Esophagus muscularis mucosa (tissue), 4 donors: ENCODE measurements around the gene ADA. TPM values are rescaled to one million over a fixed set of nuclear protein-coding genes. Genes with fewer than 3 reads are reported as not detected.
A peak's percentile ranks its signal among the peaks of the same experiment; 100 is the strongest.

ENCODE experiments used
- DNase-seq: peaks from one replicate; pipeline ENCODE4 v3.0.0-alpha.2; 2017; ENCODE audit errors: extremely low spot score
- H3K27ac ChIP-seq, 4 donors: fragments of 200-600 bp; sonication (generic); replicated peaks in 1 of 4; 1 replicate in 3 of 4; 2 replicates in 1 of 4; pipeline ENCODE4 v1.5.1; 2016 to 2019; ENCODE audit warnings: mild to moderate bottlenecking in 1 of 4
- H3K27me3 ChIP-seq, 4 donors: fragments of 200-600 bp; sonication (generic); one replicate each; pipeline versions ENCODE4 v1.5.1 to v1.6.0; 2016 to 2019
- H3K36me3 ChIP-seq, 4 donors: fragments of 200-600 bp; sonication (generic); one replicate each; pipeline ENCODE4 v1.5.1; 2016 to 2019
- H3K4me1 ChIP-seq, 4 donors: fragments of 200-600 bp; sonication (generic); one replicate each; pipeline ENCODE4 v1.5.1; 2016 to 2019
- H3K4me3 ChIP-seq, 4 donors: fragments of 200-600 bp; sonication (generic); 1 replicate in 2 of 4; 2 replicates in 2 of 4; pipeline ENCODE4 v1.5.1; 2016 to 2019; ENCODE audit warnings: mild to moderate bottlenecking in 4 of 4, moderate library complexity in 1 of 4
- H3K9me3 ChIP-seq, 4 donors: fragments of 200-600 bp; sonication (generic); 1 replicate in 3 of 4; 2 replicates in 1 of 4; pipeline ENCODE4 v1.5.1; 2016 to 2019
- EP300 ChIP-seq: sonication (generic); formaldehyde crosslinking; IDR thresholded peaks from one replicate; pipeline ENCODE4 v1.6.1; 2017; ENCODE audit warnings: antibody characterized with exemption
- POLR2A ChIP-seq: fragments of 450-650 bp; IDR thresholded peaks from one replicate; pipeline ENCODE4 v1.6.1; 2017; ENCODE audit warnings: antibody characterized with exemption, moderate library complexity, mild to moderate bottlenecking, low read depth
- POLR2AphosphoS5 ChIP-seq, 2 donors: sonication (generic); formaldehyde crosslinking; IDR thresholded peaks; one replicate each; pipeline ENCODE4 v1.6.1; 2017; ENCODE audit warnings: antibody characterized with exemption in 2 of 2
- WGBS: methylation state at CpG from one replicate; pipeline ENCODE4 v1.1.5; 2018; 5-methylcytosine and 5-hydroxymethylcytosine counted together
- intact Hi-C: fragments of 100-400 bp; cut with DNase I; formaldehyde crosslinking; loops from one replicate; pipeline ENCODE4 v1.15.1; 2023
- total RNA-seq, 4 donors: library from RNA; depleted of rRNA; stranded (reverse); fragments of >200 nt; gene quantifications; one replicate each; pipeline versions ENCODE4 v1.1.0 to v1.2.1, GENCODE V29; 2016
- TF ChIP-seq, protein P1 (sequence below), 3 experiments: fragments of 200-600 bp in 2 of 3; fragments of 450-650 bp in 1 of 3; sonication (generic) in 2 of 3; IDR thresholded peaks; one replicate each; pipeline ENCODE4 v1.5.1; 2017 to 2019; ENCODE audit warnings: antibody characterized with exemption in 3 of 3, mild to moderate bottlenecking in 2 of 3, moderate library complexity in 1 of 3

The ADA gene
- total RNA-seq, 4 donors from 2014 or later: 9.6 to 18.4 (median 13.4) TPM

GRCh38 chr20:44649126-44649525, 2.4 kb downstream of the ADA start:
- H3K27ac ChIP-seq: no peak overlapping the region
- WGBS: 66% methylated on average over 3 of the region's 3 CpGs
- no peaks in the 10 kb centered on the region for H3K9me3 ChIP-seq
- H3K36me3 ChIP-seq: no peaks in the 10 kb centered on the region
- TF ChIP-seq POLR2AphosphoS5 (IDR thresholded peaks at IDR 0.05) (no peak), EP300 (no peak), POLR2A (no peak)
- TF ChIP-seq, protein P1, sequence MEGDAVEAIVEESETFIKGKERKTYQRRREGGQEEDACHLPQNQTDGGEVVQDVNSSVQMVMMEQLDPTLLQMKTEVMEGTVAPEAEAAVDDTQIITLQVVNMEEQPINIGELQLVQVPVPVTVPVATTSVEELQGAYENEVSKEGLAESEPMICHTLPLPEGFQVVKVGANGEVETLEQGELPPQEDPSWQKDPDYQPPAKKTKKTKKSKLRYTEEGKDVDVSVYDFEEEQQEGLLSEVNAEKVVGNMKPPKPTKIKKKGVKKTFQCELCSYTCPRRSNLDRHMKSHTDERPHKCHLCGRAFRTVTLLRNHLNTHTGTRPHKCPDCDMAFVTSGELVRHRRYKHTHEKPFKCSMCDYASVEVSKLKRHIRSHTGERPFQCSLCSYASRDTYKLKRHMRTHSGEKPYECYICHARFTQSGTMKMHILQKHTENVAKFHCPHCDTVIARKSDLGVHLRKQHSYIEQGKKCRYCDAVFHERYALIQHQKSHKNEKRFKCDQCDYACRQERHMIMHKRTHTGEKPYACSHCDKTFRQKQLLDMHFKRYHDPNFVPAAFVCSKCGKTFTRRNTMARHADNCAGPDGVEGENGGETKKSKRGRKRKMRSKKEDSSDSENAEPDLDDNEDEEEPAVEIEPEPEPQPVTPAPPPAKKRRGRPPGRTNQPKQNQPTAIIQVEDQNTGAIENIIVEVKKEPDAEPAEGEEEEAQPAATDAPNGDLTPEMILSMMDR (IDR thresholded peaks at IDR 0.05): no peak
- H3K27me3 ChIP-seq: no peaks in the 10 kb centered on the region
- DNase-seq: no peak
- peaks cover 50 to 69% (median 60%) of the 10 kb centered on the region in 4 donors for H3K4me1 ChIP-seq
- no peak overlapping the region for H3K4me3 ChIP-seq
- intact Hi-C loops: no loop called here

DNA sequence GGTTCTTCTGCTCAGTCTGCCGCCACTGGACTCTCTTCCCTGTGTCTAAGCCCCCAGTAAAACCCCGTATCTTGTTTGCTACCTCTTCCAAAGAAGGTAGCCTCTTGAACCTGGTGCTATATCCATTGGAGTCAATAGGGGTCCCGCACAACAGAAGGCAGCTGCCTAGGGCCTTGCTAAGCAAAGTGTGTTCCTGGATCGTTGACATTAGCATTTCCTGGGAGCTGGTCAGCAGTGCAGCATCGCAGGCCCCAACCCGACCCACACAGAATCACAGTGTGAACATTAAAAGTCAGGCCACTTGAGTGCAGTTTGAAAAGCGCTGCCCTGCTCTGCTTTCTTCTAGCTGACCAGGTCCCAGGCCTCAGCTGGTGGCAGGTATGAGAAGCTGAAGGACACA, 2.9 kb downstream of the ADA start:
- Histone ChIP-seq H3K27ac (no peak overlapping the region), H3K4me1 (peaks cover 55 to 75% (median 65%) of the 10 kb centered on the region in 4 donors), H3K9me3 (no peaks in the 10 kb centered on the region), H3K36me3 (no peaks in the 10 kb centered on the region), H3K27me3 (no peaks in the 10 kb centered on the region), H3K4me3 (no peak overlapping the region)
- no peak for DNase-seq
- intact Hi-C loops: no loop called here
- WGBS: 81% methylated on average over 6 of the region's 7 CpGs
- TF ChIP-seq, protein P1 (IDR thresholded peaks at IDR 0.05): no peak
- TF ChIP-seq POLR2AphosphoS5 (IDR thresholded peaks at IDR 0.05) (no peak), EP300 (no peak), POLR2A (no peak)

DNA sequence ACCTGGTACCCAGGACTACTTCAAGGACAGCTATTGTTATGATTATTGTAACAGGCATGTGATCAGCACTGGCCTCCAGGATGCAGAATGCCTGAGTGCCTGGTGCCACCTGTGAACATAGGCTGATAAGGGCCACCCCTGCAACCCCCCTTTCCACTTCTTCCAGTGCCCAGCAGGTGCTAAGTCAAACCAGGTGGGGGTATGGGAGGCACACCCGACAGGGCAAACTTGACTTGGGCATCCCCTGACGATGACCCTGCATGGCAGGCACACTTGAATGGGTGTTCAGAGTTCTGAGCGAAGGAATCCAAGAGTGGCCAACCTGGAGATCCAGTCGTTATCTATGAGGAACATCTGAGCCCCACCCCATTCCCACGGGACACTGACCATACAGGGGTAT, 3.4 kb downstream of the ADA start:
- DNase-seq: no peak
- Histone ChIP-seq H3K27me3 (no peaks in the 10 kb centered on the region), H3K36me3 (no peaks in the 10 kb centered on the region), H3K4me1 (peaks cover 58 to 77% (median 66%) of the 10 kb centered on the region in 4 donors), H3K9me3 (no peaks in the 10 kb centered on the region), H3K4me3 (no peak overlapping the region), H3K27ac (no peak overlapping the region)
- TF ChIP-seq POLR2AphosphoS5 (IDR thresholded peaks at IDR 0.05): no peak
- no peak for TF ChIP-seq EP300
- TF ChIP-seq, protein P1 (IDR thresholded peaks at IDR 0.05): no peak
- no peak for TF ChIP-seq POLR2A
- WGBS: 94% methylated on average over 3 of the region's 5 CpGs
- intact Hi-C loops: no loop called here

DNA sequence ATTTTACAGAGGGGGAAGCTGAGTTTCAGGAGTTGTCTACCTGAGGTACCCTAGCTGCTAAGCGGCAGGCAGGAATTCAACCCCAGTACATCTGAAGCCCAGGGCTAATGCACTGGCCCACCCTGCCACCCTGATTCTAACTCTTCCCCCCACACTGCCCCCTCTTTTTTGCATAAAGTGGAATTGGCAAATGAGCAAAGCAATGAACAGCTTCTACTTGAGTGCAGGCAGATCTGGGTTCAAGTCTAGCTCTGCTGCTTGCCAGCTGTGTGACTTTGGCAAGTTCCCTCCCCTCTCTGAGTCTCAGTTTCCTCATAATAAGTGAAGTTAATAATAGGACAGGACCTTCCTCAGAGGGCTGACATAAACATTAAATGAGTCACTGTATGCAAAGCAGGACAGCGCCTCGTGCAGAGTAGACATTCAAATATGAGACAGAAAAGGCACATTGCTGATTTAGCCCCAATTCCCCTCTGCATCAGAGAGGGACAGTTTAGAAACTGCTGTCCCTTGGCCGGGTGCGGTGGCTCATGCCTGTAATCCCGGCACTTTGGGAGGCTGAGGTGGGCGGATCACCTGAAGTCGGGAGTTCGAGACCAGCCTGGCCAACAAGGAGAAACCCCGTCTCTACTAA, 4.7 kb downstream of the ADA start:
- TF ChIP-seq POLR2A (no peak), EP300 (no peak)
- Histone ChIP-seq H3K27ac (peak overlapping the region; percentile 18 to 57 (median 21)), H3K4me1 (peaks cover 66 to 84% (median 74%) of the 10 kb centered on the region in 4 donors), H3K27me3 (no peaks in the 10 kb centered on the region), H3K9me3 (no peaks in the 10 kb centered on the region), H3K36me3 (no peaks in the 10 kb centered on the region), H3K4me3 (no peak overlapping the region)
- no peak for DNase-seq
- intact Hi-C loops: no loop called here
- 76% methylated on average over 10 of the region's 10 CpGs for WGBS

- peak overlapping the region; percentile 18 to 57 (median 21) for H3K27ac ChIP-seq
These were observed 5.4 kb downstream of the ADA start for GRCh38 chr20:44646023-44646640.

More at GRCh38 chr20:44646023-44646640, 5.4 kb downstream of the ADA start:
- 46% methylated on average over 2 of the region's 4 CpGs for WGBS
- no peak for DNase-seq
- Histone ChIP-seq H3K4me3 (no peak overlapping the region), H3K27me3 (no peaks in the 10 kb centered on the region), H3K4me1 (peaks cover 69 to 87% (median 76%) of the 10 kb centered on the region in 4 donors), H3K9me3 (no peaks in the 10 kb centered on the region), H3K36me3 (no peaks in the 10 kb centered on the region)
- intact Hi-C loops: no loop called here
- no peak for TF ChIP-seq EP300
- no peak for TF ChIP-seq POLR2AphosphoS5 (IDR thresholded peaks at IDR 0.05)
- no peak for TF ChIP-seq POLR2A
- TF ChIP-seq, protein P1 (IDR thresholded peaks at IDR 0.05): no peak
